DOHH2 (cell line): ENCODE data around the gene SH2D5.

Experiments used
- EZH2phosphoT487 ChIP-seq: fragments of 200-600 bp; sonication (generic); IDR thresholded peaks from 2 replicates; pipeline ENCODE4 v1.6.1; 2017; ENCODE audit warnings: borderline replicate concordance, mild to moderate bottlenecking, antibody characterized with exemption, low read length, moderate library complexity, mixed read lengths
- TF ChIP-seq, protein P1 (sequence below): fragments of 200-600 bp; sonication (generic); IDR thresholded peaks from one replicate; pipeline ENCODE4 v1.5.1; 2014; ENCODE audit warnings: antibody characterized with exemption, mild to moderate bottlenecking, low read depth, low read length; ENCODE audit not compliant: poor library complexity, severe bottlenecking

DNA sequence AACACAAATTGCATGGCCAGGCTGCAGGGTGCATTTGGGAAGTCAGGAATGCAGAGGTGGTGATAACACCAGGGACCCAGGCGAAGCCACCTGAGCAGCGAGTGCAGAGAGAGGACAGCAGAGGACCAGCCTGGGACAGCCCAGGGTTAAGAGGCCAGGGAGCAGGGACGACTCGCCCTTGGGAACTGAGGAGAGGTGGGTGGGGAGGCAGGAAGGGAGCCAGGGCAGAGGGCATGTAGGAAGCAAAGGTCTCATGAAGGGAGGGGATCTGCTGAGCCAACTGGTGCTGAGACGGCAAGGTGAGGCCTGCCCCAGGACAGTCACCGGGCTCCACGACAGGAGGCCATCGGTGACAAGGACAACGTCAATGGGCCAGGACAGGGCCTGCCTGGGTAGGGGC, 31.1 kb downstream of the SH2D5 start:
- TF ChIP-seq EZH2phosphoT487 = no peak
- TF ChIP-seq, protein P1, sequence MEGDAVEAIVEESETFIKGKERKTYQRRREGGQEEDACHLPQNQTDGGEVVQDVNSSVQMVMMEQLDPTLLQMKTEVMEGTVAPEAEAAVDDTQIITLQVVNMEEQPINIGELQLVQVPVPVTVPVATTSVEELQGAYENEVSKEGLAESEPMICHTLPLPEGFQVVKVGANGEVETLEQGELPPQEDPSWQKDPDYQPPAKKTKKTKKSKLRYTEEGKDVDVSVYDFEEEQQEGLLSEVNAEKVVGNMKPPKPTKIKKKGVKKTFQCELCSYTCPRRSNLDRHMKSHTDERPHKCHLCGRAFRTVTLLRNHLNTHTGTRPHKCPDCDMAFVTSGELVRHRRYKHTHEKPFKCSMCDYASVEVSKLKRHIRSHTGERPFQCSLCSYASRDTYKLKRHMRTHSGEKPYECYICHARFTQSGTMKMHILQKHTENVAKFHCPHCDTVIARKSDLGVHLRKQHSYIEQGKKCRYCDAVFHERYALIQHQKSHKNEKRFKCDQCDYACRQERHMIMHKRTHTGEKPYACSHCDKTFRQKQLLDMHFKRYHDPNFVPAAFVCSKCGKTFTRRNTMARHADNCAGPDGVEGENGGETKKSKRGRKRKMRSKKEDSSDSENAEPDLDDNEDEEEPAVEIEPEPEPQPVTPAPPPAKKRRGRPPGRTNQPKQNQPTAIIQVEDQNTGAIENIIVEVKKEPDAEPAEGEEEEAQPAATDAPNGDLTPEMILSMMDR = no peak
